ENCODE data around the gene IGF2BP2.

The IGF2BP2 gene

GRCh38 chr3:185825006-185825638, at the start of gene IGF2BP2:
Gene IGF2BP2, minus strand, starts transcription at chr3:185825042. Its CDS starts 82 bp downstream, at chr3:185824960.
- DNase-seq (ENCODE audit: extremely low read depth, low read depth) = peak; percentile 62
- TF ChIP-seq CTCF (IDR thresholded peaks at IDR 0.05; ENCODE audit: low read depth, low read length) = no peak; the same call in none of the 2 replicates

GRCh38 chr3:185874119-185874518, 49.3 kb upstream of the IGF2BP2 start:
- no peak for DNase-seq (ENCODE audit: extremely low read depth, low read depth)
- TF ChIP-seq CTCF (IDR thresholded peaks at IDR 0.05; ENCODE audit: low read depth, low read length) = no peak

- DNase-seq (ENCODE audit: extremely low read depth, low read depth) = no peak
- TF ChIP-seq CTCF (IDR thresholded peaks at IDR 0.05; ENCODE audit: low read depth, low read length) = no peak
Measured at GRCh38 chr3:185867650-185868049, 42.8 kb upstream of the IGF2BP2 start.

- no peak for DNase-seq (ENCODE audit: extremely low read depth, low read depth)
Measured at GRCh38 chr3:185866995-185867394, 42.2 kb upstream of the IGF2BP2 start.

GRCh38 chr3:185866555-185866954, 41.7 kb upstream of the IGF2BP2 start:
- DNase-seq (ENCODE audit: extremely low read depth, low read depth) = no peak
- no peak for TF ChIP-seq CTCF (IDR thresholded peaks at IDR 0.05; ENCODE audit: low read depth, low read length)

More at GRCh38 chr3:185866995-185867394, 42.2 kb upstream of the IGF2BP2 start:
- no peak for TF ChIP-seq CTCF (IDR thresholded peaks at IDR 0.05; ENCODE audit: low read depth, low read length)

- no peak for TF ChIP-seq CTCF (IDR thresholded peaks at IDR 0.05; ENCODE audit: low read depth, low read length)
- DNase-seq (ENCODE audit: extremely low read depth, low read depth) = no peak
Measured at GRCh38 chr3:185865247-185865646, 40.4 kb upstream of the IGF2BP2 start.

GRCh38 chr3:185864767-185865166, 39.9 kb upstream of the IGF2BP2 start:
- no peak for TF ChIP-seq CTCF (IDR thresholded peaks at IDR 0.05; ENCODE audit: low read depth, low read length)
- no peak for DNase-seq (ENCODE audit: extremely low read depth, low read depth)

Data from AG09319 (cell line).